Stimulated activated CD4-positive, alpha-beta T cell treated with anti-CD3 and anti-CD28 coated beads, Interleukin-4, amount 100 ng/mL, for 4 hours (primary cell): ENCODE data around the gene SVOPL.
A peak's percentile ranks its signal among the peaks of the same experiment; 100 is the strongest.

Experiments
- DNase-seq, 2 experiments: peaks; one replicate each; pipeline ENCODE4 v3.0.0-alpha.2; 2020

Gene SVOPL

DNA sequence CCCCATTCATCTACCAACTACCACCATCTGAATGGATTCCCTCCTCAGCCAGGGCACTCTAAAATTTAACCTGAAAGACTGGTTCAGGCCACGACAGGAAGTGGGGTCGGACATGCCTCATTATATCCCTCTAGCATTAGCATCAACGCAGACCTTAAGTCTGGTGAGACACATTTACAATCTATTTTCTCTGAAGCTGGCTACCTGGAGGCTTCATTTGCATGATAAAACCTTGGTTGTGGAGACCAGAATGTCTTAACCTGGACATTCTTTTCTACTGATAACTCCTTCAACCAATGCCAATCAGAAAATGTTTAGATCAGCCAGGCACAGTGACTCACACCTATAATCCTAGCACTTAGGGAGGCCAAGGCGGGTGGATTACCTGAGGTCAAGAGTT lies 42.3 kb downstream of the SVOPL start:
- no peak for DNase-seq

GRCh38 chr7:138657854-138658386 lies 43.2 kb downstream of the SVOPL start:
- no peak for DNase-seq

DNA sequence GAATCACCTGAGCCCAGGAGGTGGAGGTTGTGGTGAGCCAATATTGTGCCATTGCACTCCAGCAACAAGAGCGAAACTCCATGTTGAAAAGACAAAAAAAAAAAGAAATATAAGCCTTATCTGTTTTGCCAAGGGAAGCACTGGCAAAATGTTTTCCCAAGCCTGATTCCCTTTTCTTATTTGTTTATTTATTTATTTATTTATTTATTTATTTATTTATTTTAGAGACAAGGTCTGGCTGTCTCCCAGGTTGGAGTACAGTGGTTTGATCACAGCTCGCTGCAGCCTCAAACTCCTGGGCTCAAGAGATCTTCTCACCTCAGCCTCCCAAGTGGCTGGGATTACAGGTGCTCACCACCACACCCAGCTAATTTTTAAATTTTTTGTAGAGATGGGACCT lies 44.2 kb downstream of the SVOPL start:
- no peak for DNase-seq

GRCh38 chr7:138654616-138655015 lies 46.5 kb downstream of the SVOPL start:
- DNase-seq, result no peak

- no peak for DNase-seq
Measured at GRCh38 chr7:138649506-138649905, 51.7 kb downstream of the SVOPL start.

GRCh38 chr7:138645284-138645683 lies 55.9 kb downstream of the SVOPL start:
- DNase-seq, result no peak

DNA sequence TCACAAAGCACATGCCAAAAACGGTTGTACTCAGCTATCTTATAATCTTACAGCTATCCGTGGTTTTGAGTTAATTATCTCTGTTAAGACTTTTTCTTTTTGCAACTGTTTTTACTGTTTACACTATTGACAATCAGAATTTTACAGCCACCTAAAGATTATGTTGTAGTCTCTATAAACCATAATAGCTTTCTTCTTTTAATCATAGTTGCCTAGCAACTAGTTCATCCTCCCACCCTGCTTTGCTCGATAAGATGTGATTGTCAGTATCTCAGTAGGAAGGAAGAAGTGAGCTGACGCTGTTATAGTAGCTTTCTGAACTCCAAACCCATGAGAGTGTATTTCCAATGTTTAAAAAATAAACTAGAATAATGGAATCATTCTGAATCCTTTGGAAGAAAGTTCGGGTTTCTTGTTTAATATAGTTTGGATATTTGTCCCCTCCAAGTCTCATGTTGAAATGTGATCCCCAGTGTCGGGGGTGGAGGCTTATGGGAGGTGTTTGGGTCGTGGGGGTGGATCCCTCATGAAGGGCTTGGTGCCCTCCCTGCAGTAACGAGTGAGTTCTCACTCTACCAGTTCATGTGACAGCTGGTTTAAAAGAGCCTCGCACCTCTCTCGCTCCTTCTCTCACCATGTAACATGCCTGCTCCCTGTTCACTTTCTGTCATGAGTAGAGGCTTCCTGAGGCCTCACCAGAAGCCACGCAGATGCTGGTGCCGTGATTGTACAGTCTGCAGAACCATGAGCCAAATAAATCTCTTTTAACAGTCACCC lies 68.1 kb downstream of the SVOPL start:
- DNase-seq, result no peak

- DNase-seq, result no peak
Measured at GRCh38 chr7:138632384-138632783, 68.8 kb downstream of the SVOPL start.

DNA sequence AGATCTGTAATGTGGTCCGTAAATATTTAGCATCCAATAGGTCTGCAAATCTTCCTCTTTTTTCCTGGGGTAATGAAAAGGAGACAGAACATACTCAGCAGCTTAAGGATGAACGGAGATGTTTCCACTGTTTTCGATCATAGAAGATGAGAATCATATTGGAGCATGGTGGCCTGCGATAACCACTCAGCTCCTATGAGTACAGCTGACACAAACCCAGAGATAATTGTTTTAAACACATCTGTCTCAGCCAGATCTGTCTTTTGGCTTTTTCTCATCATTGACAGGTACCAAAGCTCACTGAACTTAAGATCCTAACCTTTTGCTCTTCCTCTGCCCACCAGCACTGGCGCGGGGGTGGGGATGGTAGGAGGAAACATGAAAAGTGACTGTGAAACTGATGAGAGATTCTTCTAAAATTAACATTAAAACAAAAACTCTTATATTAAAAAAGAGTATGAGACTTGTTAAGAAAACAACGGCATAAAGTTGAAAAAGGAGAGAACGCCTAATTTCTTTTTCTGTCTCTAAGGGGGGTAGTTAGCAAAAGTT lies 71.0 kb downstream of the SVOPL start:
- peak; percentile 11 to 13 for DNase-seq

- no peak for DNase-seq
Measured at GRCh38 chr7:138627361-138627760, 73.8 kb downstream of the SVOPL start.

DNA sequence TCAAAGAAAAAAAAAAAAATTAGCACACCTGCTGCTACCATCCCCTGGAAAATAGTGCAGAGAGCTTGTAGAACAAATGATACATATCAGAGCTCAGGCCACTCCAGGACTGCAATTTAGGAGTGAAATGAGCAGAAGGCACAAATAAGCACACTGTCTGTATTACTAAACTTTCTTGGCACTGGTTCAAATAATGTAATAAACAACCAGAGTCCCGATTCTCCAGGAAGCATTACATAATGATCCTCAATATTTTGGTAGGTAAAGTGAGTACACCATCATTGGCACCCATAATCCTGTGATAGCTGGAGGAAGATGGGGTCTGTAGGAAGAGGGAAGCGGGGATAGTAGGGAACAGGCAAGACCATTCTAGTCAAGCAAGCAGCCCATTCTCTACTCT lies 74.3 kb downstream of the SVOPL start:
- DNase-seq, result no peak

DNA sequence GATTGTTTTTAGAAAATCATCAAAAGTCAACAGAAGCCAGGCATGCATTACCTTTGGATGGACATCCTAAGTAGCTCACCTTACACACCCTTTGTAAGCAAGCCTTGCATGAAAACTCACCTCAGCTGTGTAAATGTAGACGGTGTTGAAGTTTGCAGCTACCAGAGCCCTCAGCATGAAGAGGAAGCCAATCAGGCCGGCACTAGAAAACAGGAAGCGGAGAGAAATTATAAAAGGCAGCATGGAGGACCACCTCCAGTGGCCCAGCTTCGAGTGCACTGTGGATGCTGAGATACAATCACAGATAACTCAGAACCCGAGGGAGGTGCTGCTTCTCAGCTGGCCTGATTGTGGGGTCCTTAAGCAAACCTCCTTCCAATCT lies 75.3 kb downstream of the SVOPL start:
- DNase-seq, result no peak

- no peak for DNase-seq
Measured at GRCh38 chr7:138625084-138625848, 75.9 kb downstream of the SVOPL start.

DNA sequence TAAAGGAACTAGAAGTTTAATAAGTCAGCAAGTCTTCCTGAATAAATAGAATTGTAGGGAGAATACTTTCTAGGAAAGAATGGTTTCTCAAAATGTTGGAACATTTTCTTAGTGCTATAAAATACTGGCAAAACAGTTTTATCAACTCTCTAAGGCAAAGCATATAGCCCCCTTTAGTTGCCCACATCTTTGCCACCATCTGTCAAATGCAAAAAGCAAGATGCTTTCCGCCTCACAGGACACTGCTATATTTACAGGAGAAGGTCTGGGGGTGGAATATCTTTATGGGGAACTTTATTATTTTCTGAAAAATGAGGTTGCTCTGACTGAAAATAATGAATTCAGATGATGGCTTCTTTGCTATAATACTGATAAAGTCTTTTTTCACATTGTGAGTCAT lies 78.3 kb downstream of the SVOPL start:
- DNase-seq, result no peak

- no peak for DNase-seq
Measured at GRCh38 chr7:138618933-138619332, 82.2 kb downstream of the SVOPL start.

- DNase-seq, result no peak
Measured at GRCh38 chr7:138618506-138618905, 82.7 kb downstream of the SVOPL start.

GRCh38 chr7:138616085-138616484 lies 85.1 kb downstream of the SVOPL start:
- DNase-seq, result no peak

- no peak for DNase-seq
Measured at GRCh38 chr7:138613630-138614029, 87.5 kb downstream of the SVOPL start.

- DNase-seq, result no peak
Measured at GRCh38 chr7:138610671-138611170, 90.4 kb downstream of the SVOPL start.

DNA sequence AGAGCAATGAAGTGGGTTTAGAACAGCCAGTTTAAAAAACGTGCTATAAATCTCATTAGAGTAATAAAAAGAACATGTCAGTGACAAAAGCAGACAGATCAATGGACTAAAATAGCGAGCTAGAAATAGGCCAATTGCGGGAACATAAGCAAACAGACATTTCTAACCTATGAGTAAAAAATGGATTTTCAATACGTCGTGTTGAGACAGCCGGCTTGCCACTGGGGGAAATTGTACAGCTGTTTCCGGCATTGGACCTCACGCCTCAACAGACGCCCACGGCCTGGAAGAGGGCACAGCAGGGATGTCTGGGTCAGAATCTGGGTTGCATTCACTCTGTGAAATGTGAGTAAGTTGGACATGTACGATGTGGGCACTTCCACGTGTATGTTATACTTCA lies 92.9 kb downstream of the SVOPL start:
- DNase-seq, result no peak

DNA sequence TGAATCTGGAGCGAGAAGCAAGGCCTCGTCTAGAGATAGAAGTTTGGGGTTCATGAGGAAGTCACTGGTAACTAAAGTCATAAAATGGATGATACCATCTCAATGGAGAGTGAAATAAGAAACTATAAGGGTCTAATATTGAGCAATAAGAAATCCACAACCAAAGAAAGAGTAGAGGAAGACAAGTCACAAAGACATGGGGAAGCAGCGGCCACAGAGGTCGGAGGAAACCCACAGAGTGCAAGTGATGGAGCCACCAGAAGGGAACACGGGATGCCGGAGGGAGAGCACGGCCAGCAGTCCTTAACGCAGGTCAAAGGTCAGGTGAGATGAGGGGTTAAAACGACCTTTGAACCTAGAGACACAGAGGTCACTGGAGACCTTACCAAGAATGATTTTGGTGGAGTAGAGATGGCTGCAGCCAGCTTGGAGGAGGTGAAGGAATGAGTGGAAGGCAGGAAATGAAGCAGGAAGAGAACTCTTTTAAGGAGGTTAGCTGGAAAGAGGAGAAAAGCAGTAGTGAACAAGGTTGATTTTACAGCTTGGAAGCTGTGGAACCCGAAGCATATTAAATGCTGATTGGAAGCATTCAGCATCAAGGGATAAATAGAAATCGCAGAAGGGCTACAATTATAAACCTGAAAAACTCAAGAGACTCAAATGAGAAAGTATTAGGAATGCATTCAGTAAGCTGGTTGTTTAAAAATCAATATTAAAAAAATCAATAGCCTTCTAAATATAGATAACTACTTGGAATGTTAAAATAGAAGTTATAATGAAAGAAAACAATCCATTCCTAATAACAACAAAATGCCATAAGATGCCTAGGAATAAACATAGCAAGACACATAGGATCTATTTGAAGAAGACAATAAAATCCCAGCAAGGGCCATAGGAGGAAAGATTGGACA lies 93.7 kb downstream of the SVOPL start:
- no peak for DNase-seq

GRCh38 chr7:138606236-138606635 lies 94.9 kb downstream of the SVOPL start:
- no peak for DNase-seq
